ENCODE measurements around the gene ENTPD6. TPM values are rescaled to one million over a fixed set of nuclear protein-coding genes. Genes with fewer than 3 reads are reported as not detected.
A peak's percentile ranks its signal among the peaks of the same experiment; 100 is the strongest.

The ENTPD6 gene
- total and polyA plus RNA-seq, 12 donors: 30.9 to 260 (median 107) TPM

GRCh38 chr20:25148181-25148981 lies 47.1 kb upstream of the ENTPD6 start:
- TF ChIP-seq POLR2A (IDR thresholded peaks at IDR 0.05): no peak
- TF ChIP-seq, protein P1, sequence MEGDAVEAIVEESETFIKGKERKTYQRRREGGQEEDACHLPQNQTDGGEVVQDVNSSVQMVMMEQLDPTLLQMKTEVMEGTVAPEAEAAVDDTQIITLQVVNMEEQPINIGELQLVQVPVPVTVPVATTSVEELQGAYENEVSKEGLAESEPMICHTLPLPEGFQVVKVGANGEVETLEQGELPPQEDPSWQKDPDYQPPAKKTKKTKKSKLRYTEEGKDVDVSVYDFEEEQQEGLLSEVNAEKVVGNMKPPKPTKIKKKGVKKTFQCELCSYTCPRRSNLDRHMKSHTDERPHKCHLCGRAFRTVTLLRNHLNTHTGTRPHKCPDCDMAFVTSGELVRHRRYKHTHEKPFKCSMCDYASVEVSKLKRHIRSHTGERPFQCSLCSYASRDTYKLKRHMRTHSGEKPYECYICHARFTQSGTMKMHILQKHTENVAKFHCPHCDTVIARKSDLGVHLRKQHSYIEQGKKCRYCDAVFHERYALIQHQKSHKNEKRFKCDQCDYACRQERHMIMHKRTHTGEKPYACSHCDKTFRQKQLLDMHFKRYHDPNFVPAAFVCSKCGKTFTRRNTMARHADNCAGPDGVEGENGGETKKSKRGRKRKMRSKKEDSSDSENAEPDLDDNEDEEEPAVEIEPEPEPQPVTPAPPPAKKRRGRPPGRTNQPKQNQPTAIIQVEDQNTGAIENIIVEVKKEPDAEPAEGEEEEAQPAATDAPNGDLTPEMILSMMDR (IDR thresholded peaks at IDR 0.05): no peak
- intact Hi-C loops (cut with DNase I): no loop called here

GRCh38 chr20:25148982-25149846 lies 46.3 kb upstream of the ENTPD6 start:
- TF ChIP-seq POLR2A (IDR thresholded peaks at IDR 0.05): no peak
- TF ChIP-seq, protein P1 (IDR thresholded peaks at IDR 0.05): no peak

More at GRCh38 chr20:25148181-25148981, 47.1 kb upstream of the ENTPD6 start:
- Histone ChIP-seq H3K4me1 (replicated peaks in 1 of 2) (no peaks in the 10 kb centered on the region), H3K27ac (no peak overlapping the region), H3K9me3 (replicated peaks in 1 of 3) (no peaks in the 10 kb centered on the region), H3K27me3 (peaks cover 8% of the 10 kb centered on the region), H3K4me3 (peak overlapping the region in 1 of 4 donors; percentile 31), H3K36me3 (replicated peaks in 1 of 2) (no peaks in the 10 kb centered on the region)
- WGBS, 4 donors: 3 to 26% (median 12%) methylated on average over 13 to 61 of the region's 61 CpGs
- peak in 6 of 7 donors; percentile 35 to 78 (median 60) for DNase-seq

DNA sequence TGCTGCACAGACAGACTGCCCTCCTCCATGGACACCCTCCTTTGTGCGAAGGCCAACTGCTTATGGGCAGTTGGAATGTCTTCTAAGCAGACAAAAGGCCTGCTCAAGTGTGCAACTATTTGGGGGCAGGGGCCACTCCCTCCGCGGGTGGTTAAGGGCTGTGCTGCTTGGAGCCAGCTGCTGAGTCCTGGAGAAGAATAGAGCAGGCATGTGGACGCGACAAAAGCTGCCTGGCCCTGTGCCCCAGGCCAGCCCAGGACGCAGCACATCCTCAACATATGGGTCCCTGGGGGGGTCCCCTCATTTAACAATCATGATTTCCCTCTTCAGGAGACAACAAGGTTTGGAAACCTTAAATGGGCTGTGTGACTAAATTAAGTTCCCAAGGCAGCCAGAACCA lies 45.5 kb upstream of the ENTPD6 start:
- Histone ChIP-seq H3K4me1 (replicated peaks in 1 of 2) (no peaks in the 10 kb centered on the region), H3K27ac (no peak overlapping the region), H3K27me3 (peaks cover 8% of the 10 kb centered on the region), H3K36me3 (replicated peaks in 1 of 2) (no peaks in the 10 kb centered on the region), H3K4me3 (no peak overlapping the region), H3K9me3 (replicated peaks in 1 of 3) (no peaks in the 10 kb centered on the region)
- intact Hi-C loops (cut with DNase I): no loop called here
- no peak for DNase-seq
- 80 to 89% (median 83%) methylated on average over 2 to 6 of the region's 6 CpGs for WGBS, 4 donors
- TF ChIP-seq POLR2A (IDR thresholded peaks at IDR 0.05): no peak
- TF ChIP-seq, protein P1 (IDR thresholded peaks at IDR 0.05): no peak

More at GRCh38 chr20:25148982-25149846, 46.3 kb upstream of the ENTPD6 start:
- intact Hi-C loops (cut with DNase I): no loop called here
- Histone ChIP-seq H3K36me3 (replicated peaks in 1 of 2) (no peaks in the 10 kb centered on the region), H3K27ac (no peak overlapping the region), H3K4me3 (peak overlapping the region in 1 of 4 donors; percentile 31), H3K27me3 (peaks cover 8% of the 10 kb centered on the region), H3K4me1 (replicated peaks in 1 of 2) (no peaks in the 10 kb centered on the region), H3K9me3 (replicated peaks in 1 of 3) (no peaks in the 10 kb centered on the region)
- WGBS, 4 donors: 74 to 81% (median 79%) methylated on average over 16 to 17 of the region's 17 CpGs
- DNase-seq: no peak

DNA sequence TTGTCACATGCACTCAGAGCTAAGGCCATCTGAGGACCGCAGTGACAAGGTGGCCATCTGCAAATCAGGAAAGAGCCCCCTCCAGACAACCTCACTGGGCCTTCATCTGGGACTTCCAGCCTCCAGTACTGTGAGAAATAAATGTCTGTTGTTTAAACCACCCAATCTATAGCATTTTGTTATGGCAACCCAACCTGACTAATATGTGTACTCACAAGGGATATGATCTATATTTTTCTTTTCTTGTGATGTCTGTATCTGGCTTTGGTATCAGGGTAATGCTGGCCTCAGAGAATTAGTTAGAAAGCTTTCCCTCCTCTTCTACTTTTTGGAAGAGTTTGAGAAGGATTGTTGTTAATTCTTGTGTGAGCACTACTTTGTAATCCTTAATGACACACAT lies 37.5 kb upstream of the ENTPD6 start:
- H3K27me3 ChIP-seq: no peaks in the 10 kb centered on the region
- H3K4me3 ChIP-seq: no peak overlapping the region
- H3K36me3 ChIP-seq (replicated peaks in 1 of 2): no peaks in the 10 kb centered on the region
- no peak overlapping the region for H3K27ac ChIP-seq
- TF ChIP-seq POLR2A (IDR thresholded peaks at IDR 0.05): no peak
- TF ChIP-seq, protein P1 (IDR thresholded peaks at IDR 0.05): no peak
- H3K4me1 ChIP-seq (replicated peaks in 1 of 2): no peaks in the 10 kb centered on the region
- 45 to 93% (median 78%) methylated on average over 1 of the region's 1 CpG for WGBS, 4 donors
- H3K9me3 ChIP-seq (replicated peaks in 1 of 3): no peaks in the 10 kb centered on the region
- intact Hi-C loops (cut with DNase I): no loop called here
- no peak for DNase-seq
